ENCODE measurements around the gene CIDEC. TPM values are rescaled to one million over a fixed set of nuclear protein-coding genes. Genes with fewer than 3 reads are reported as not detected.
"Not testable (repeated sequence)": the region's sequence is repeated elsewhere in the genome, so short reads cannot be mapped to it uniquely, and the experiment has no call there.

The CIDEC gene
- polyA plus RNA-seq, 1 experiment: 0.09 TPM

DNA sequence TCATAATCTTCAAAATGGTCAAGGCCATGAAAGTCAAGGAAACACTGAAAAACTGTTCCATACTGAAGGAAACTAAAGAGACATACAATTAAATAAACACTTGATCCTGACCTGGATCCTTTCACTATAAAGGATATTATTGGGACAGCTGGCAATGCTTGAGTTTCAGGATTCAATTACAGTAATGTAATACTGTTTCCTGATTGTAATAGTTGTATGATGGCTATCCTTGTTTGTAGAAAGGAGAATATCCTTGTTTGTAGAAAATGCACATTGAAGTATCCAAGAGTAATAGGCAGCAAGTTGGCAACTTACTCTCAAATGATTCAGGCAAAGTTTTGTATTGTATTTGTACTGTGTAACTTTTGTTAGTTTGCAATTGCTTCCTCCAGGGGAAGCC, 4.6 kb downstream of the CIDEC start:
- TF ChIP-seq, protein P1, sequence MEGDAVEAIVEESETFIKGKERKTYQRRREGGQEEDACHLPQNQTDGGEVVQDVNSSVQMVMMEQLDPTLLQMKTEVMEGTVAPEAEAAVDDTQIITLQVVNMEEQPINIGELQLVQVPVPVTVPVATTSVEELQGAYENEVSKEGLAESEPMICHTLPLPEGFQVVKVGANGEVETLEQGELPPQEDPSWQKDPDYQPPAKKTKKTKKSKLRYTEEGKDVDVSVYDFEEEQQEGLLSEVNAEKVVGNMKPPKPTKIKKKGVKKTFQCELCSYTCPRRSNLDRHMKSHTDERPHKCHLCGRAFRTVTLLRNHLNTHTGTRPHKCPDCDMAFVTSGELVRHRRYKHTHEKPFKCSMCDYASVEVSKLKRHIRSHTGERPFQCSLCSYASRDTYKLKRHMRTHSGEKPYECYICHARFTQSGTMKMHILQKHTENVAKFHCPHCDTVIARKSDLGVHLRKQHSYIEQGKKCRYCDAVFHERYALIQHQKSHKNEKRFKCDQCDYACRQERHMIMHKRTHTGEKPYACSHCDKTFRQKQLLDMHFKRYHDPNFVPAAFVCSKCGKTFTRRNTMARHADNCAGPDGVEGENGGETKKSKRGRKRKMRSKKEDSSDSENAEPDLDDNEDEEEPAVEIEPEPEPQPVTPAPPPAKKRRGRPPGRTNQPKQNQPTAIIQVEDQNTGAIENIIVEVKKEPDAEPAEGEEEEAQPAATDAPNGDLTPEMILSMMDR (IDR thresholded peaks at IDR 0.05; ENCODE audit: insufficient read depth, low read depth, low read length): no peak
- Histone ChIP-seq H3K4me3 (ENCODE audit: low read depth, low read length) (no peak overlapping the region), H3K36me3 (ENCODE audit: control insufficient read depth, insufficient read depth, low read length) (no peaks in the 10 kb centered on the region), H3K27me3 (ENCODE audit: control insufficient read depth, insufficient read depth, low read length) (no peaks in the 10 kb centered on the region)
- no peak for DNase-seq (ENCODE audit: low read depth)
- ChIA-PET POLR2A (no interaction called here), CTCF (no interaction called here)

DNA sequence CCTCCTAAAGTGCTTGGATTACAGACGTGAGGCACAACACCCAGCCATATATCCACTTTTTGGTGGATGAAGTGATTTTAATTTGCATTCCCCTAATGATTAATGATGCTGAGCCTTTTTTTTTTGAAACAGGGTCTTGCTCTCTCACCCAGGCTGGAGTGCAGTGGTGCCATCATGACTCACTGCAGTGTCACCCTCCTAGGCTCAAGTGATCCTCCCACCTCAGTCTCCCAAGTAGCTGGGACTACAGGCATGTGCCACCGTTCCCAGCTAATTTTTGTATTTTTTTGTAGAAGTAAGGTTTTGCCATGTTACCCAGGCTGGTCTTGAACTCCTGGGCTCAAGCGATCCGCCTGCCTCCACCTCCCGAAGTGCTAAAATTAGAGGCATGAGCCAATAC, 8.0 kb downstream of the CIDEC start:
- DNase-seq (ENCODE audit: low read depth); POLR2A ChIA-PET; CTCF ChIA-PET; H3K27me3 ChIP-seq (ENCODE audit: control insufficient read depth, insufficient read depth, low read length); H3K36me3 ChIP-seq (ENCODE audit: control insufficient read depth, insufficient read depth, low read length); H3K4me3 ChIP-seq (ENCODE audit: low read depth, low read length): not testable (repeated sequence)

DNA sequence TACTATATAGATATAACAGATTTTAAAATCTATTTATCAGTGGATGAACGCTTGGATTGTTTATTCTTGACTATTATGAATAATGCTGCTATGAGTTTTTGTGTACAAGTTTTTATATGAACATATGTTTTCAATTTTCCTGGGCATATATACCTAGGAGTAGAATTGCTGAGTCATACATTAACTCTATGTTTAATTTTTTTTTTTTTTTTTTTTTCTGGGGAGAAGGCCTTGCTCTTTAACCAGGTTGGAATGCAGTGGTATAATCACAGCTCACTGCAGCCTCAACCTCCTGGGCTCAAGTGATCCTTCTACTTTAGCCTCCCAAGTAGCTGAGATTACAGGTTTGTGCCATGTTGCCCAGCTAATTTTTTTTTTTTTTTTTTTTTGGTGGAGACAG, 9.1 kb downstream of the CIDEC start:
- no peaks in the 10 kb centered on the region for H3K36me3 ChIP-seq (ENCODE audit: control insufficient read depth, insufficient read depth, low read length)
- H3K4me3 ChIP-seq (ENCODE audit: low read depth, low read length): no peak overlapping the region
- TF ChIP-seq, protein P1 (IDR thresholded peaks at IDR 0.05; ENCODE audit: insufficient read depth, low read depth, low read length): no peak
- DNase-seq (ENCODE audit: low read depth): peak; percentile 37
- POLR2A ChIA-PET: interaction anchor here (0.6 kb wide), 1 partner anchor 17 kb away, joined by 17 read pairs; no protein-coding TSS in a partner anchor
- no peaks in the 10 kb centered on the region for H3K27me3 ChIP-seq (ENCODE audit: control insufficient read depth, insufficient read depth, low read length)
- CTCF ChIA-PET: interaction anchor here (0.6 kb wide), 1 partner anchor 618 kb away, joined by 3 read pairs; no protein-coding TSS in a partner anchor

GRCh38 chr3:9869955-9870354, 10.1 kb downstream of the CIDEC start:
- TF ChIP-seq, protein P1 (IDR thresholded peaks at IDR 0.05; ENCODE audit: insufficient read depth, low read depth, low read length): no peak
- Histone ChIP-seq H3K36me3 (ENCODE audit: control insufficient read depth, insufficient read depth, low read length) (no peaks in the 10 kb centered on the region), H3K27me3 (ENCODE audit: control insufficient read depth, insufficient read depth, low read length) (no peaks in the 10 kb centered on the region), H3K4me3 (ENCODE audit: low read depth, low read length) (no peak overlapping the region)
- POLR2A ChIA-PET: no interaction called here
- CTCF ChIA-PET: no interaction called here
- no peak for DNase-seq (ENCODE audit: low read depth)

DNA sequence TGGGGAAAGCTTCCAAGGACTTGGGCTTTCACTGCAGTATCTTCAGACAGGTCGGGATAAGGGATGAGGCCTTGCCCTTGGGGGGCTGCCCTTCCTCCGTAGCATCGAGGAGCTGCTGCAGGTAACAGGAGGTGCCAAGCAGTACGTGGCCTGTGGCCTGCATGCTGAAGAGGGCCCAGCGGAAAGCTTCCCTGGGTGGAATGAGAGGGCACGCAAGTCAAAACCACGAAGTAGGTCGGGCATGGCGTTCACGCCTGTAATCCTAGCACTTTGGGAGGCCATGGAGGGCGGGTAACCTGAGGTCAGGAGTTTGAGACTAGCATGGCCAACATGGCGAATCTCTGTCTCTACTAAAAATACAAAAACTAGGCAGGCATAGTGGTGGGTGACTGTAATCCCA, 12.9 kb downstream of the CIDEC start:
- H3K4me3 ChIP-seq (ENCODE audit: low read depth, low read length): no peak overlapping the region
- DNase-seq (ENCODE audit: low read depth): no peak
- H3K27me3 ChIP-seq (ENCODE audit: control insufficient read depth, insufficient read depth, low read length): no peaks in the 10 kb centered on the region
- no peaks in the 10 kb centered on the region for H3K36me3 ChIP-seq (ENCODE audit: control insufficient read depth, insufficient read depth, low read length)
- ChIA-PET CTCF (interaction anchor here (1.1 to 2.1 kb wide), 2 partner anchors 11 to 13 kb away, joined by 3 to 5 read pairs; partner anchors contain the start of gene CIDEC), POLR2A (no interaction called here)
- TF ChIP-seq, protein P1 (IDR thresholded peaks at IDR 0.05; ENCODE audit: insufficient read depth, low read depth, low read length): no peak

- ChIA-PET POLR2A (no interaction called here), CTCF (interaction anchor here (1.0 to 2.1 kb wide), 2 partner anchors 12 to 13 kb away, joined by 3 to 5 read pairs; partner anchors contain the start of gene CIDEC)
- Histone ChIP-seq H3K27me3 (ENCODE audit: control insufficient read depth, insufficient read depth, low read length) (no peaks in the 10 kb centered on the region), H3K36me3 (ENCODE audit: control insufficient read depth, insufficient read depth, low read length) (no peaks in the 10 kb centered on the region), H3K4me3 (ENCODE audit: low read depth, low read length) (no peak overlapping the region)
- TF ChIP-seq, protein P1 (IDR thresholded peaks at IDR 0.05; ENCODE audit: insufficient read depth, low read depth, low read length): no peak
- no peak for DNase-seq (ENCODE audit: low read depth)
These were observed 13.4 kb downstream of the CIDEC start for GRCh38 chr3:9866639-9867038.

GRCh38 chr3:9865125-9865637, 14.9 kb downstream of the CIDEC start:
- DNase-seq (ENCODE audit: low read depth); H3K4me3 ChIP-seq (ENCODE audit: low read depth, low read length); H3K36me3 ChIP-seq (ENCODE audit: control insufficient read depth, insufficient read depth, low read length); POLR2A ChIA-PET; H3K27me3 ChIP-seq (ENCODE audit: control insufficient read depth, insufficient read depth, low read length): not testable (repeated sequence)
- CTCF ChIA-PET: interaction anchor here (1.3 to 2.7 kb wide), 4 partner anchors 19 to 68 kb away, joined by 3 to 8 read pairs (median 6); partner anchors contain the start of genes CRELD1 and IL17RC

Data from BJ (cell line).